ENCODE data around the gene PRG3. TPM values are rescaled to one million over a fixed set of nuclear protein-coding genes. Genes with fewer than 3 reads are reported as not detected.

The PRG3 gene
- total and polyA plus RNA-seq, 9 of the 15 experiments (the other 6 are each of a cell fraction or from before 2014, with no cell fraction given): 0.18 to 0.55 (median 0.38) TPM; not detected in 6

DNA sequence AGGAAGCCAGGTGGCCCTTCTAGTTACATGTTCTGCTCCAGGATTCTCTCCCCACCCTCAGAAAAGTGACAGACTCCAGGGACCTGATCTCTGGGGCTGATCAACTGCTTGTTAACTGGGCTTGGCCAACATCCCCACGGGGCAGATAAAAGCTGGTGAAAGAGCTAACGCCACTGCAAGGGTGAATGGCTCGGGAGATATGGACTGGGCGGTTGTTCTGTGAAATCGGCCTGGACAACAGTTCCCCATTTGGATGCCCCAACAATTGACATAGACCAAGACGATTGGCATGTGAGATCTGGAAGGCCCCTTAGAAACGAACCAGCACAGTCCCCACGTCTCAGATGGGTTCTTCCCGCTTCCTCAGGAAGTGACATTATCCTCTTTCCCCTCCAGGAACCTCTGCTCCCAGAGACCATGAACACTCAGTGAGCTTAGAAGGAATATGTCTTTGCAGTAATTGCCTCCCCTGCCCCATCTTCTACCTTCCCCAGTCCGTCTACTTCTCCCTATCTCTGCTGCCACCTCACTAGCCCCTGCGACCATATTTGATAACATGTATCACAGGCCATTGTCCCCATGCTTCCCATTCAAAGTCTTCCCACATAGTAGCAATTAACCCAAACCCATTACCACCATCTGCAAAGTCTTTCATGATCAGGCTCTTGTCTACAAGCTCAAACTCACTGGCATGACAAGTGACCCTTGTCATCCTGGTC, 15.1 kb upstream of the PRG3 start (continued):
- 0 out of 2 replicates have a peak, but pooled peaks have one; percentile 33 for TF ChIP-seq ZBTB2 (IDR thresholded peaks at IDR 0.05)
- TF ChIP-seq, protein P1, sequence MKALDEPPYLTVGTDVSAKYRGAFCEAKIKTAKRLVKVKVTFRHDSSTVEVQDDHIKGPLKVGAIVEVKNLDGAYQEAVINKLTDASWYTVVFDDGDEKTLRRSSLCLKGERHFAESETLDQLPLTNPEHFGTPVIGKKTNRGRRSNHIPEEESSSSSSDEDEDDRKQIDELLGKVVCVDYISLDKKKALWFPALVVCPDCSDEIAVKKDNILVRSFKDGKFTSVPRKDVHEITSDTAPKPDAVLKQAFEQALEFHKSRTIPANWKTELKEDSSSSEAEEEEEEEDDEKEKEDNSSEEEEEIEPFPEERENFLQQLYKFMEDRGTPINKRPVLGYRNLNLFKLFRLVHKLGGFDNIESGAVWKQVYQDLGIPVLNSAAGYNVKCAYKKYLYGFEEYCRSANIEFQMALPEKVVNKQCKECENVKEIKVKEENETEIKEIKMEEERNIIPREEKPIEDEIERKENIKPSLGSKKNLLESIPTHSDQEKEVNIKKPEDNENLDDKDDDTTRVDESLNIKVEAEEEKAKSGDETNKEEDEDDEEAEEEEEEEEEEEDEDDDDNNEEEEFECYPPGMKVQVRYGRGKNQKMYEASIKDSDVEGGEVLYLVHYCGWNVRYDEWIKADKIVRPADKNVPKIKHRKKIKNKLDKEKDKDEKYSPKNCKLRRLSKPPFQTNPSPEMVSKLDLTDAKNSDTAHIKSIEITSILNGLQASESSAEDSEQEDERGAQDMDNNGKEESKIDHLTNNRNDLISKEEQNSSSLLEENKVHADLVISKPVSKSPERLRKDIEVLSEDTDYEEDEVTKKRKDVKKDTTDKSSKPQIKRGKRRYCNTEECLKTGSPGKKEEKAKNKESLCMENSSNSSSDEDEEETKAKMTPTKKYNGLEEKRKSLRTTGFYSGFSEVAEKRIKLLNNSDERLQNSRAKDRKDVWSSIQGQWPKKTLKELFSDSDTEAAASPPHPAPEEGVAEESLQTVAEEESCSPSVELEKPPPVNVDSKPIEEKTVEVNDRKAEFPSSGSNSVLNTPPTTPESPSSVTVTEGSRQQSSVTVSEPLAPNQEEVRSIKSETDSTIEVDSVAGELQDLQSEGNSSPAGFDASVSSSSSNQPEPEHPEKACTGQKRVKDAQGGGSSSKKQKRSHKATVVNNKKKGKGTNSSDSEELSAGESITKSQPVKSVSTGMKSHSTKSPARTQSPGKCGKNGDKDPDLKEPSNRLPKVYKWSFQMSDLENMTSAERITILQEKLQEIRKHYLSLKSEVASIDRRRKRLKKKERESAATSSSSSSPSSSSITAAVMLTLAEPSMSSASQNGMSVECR (CRISPR knock-in tag; IDR thresholded peaks at IDR 0.05): no peak
- TF ChIP-seq RBBP5 (IDR thresholded peaks at IDR 0.05; ENCODE audit: borderline replicate concordance, insufficient read depth, low read length, poor library complexity, severe bottlenecking): peak; percentile 39
- peak; percentile 63; the same call in 1 of the 2 replicates for TF ChIP-seq SMAD4 (CRISPR knock-in tag; conservative IDR thresholded peaks at IDR 0.05)
- peak; percentile 90 for TF ChIP-seq TCF3 (CRISPR knock-in tag; IDR thresholded peaks at IDR 0.05)
- TF ChIP-seq HDAC6 (IDR thresholded peaks at IDR 0.05; ENCODE audit: low read depth, low read length): no peak
- 0 out of 2 replicates have a peak, but pooled peaks have one; percentile 43 for TF ChIP-seq MTA3 (IDR thresholded peaks at IDR 0.05; ENCODE audit: borderline replicate concordance)
- TF ChIP-seq, protein P2, sequence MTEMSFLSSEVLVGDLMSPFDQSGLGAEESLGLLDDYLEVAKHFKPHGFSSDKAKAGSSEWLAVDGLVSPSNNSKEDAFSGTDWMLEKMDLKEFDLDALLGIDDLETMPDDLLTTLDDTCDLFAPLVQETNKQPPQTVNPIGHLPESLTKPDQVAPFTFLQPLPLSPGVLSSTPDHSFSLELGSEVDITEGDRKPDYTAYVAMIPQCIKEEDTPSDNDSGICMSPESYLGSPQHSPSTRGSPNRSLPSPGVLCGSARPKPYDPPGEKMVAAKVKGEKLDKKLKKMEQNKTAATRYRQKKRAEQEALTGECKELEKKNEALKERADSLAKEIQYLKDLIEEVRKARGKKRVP (CRISPR knock-in tag; IDR thresholded peaks at IDR 0.05): 0 out of 2 replicates have a peak, but pooled peaks have one; percentile 19
- no peak for TF ChIP-seq CBFB (CRISPR knock-in tag; IDR thresholded peaks at IDR 0.05)
- TF ChIP-seq, protein P3, sequence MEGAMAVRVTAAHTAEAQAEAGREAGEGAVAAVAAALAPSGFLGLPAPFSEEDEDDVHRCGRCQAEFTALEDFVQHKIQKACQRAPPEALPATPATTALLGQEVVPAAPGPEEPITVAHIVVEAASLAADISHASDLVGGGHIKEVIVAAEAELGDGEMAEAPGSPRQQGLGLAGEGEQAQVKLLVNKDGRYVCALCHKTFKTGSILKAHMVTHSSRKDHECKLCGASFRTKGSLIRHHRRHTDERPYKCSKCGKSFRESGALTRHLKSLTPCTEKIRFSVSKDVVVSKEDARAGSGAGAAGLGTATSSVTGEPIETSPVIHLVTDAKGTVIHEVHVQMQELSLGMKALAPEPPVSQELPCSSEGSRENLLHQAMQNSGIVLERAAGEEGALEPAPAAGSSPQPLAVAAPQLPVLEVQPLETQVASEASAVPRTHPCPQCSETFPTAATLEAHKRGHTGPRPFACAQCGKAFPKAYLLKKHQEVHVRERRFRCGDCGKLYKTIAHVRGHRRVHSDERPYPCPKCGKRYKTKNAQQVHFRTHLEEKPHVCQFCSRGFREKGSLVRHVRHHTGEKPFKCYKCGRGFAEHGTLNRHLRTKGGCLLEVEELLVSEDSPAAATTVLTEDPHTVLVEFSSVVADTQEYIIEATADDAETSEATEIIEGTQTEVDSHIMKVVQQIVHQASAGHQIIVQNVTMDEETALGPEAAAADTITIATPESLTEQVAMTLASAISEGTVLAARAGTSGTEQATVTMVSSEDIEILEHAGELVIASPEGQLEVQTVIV (CRISPR knock-in tag; IDR thresholded peaks at IDR 0.05; ENCODE audit: borderline replicate concordance): 0 out of 2 replicates have a peak, but pooled peaks have one; percentile 12
- no peak for TF ChIP-seq DNMT1 (IDR thresholded peaks at IDR 0.05)
- peak; percentile 74 for TF ChIP-seq CXXC5 (CRISPR knock-in tag; IDR thresholded peaks at IDR 0.05)
- peak; percentile 83 for TF ChIP-seq DPF2 (IDR thresholded peaks at IDR 0.05)
- peak; percentile 32 for TF ChIP-seq BRD9 (IDR thresholded peaks at IDR 0.05; ENCODE audit: low read depth, partially characterized antibody)
- 0 out of 2 replicates have a peak, but pooled peaks have one; percentile 6 for TF ChIP-seq ETV1 (tag; conservative IDR thresholded peaks at IDR 0.05; ENCODE audit: low read depth)
- TF ChIP-seq NR2C1 (IDR thresholded peaks at IDR 0.05): no peak
- TF ChIP-seq NR2C1 (tag; IDR thresholded peaks at IDR 0.05): peak; percentile 21; the same call in 1 of the 2 replicates
- peak; percentile 71; the same call in 1 of the 2 replicates for TF ChIP-seq POLR2AphosphoS5 (IDR thresholded peaks at IDR 0.05; ENCODE audit: control insufficient read depth, insufficient read depth, low read depth, low read length)
- TF ChIP-seq ZNF583 (CRISPR knock-in tag; IDR thresholded peaks at IDR 0.05): peak; percentile 80

Data from K562 (cell line).